HG03139 (cell line): Measurements from ENCODE around the gene LSM3.

ENCODE experiments used
- ATAC-seq: cut with Tn5 transposase; IDR thresholded peaks from one replicate; pipeline ENCODE4 v1.9.1; 2021; ENCODE audit not compliant: unreplicated experiment

The LSM3 gene

GRCh38 chr3:14178247-14179113 lies at the start of gene LSM3, which contains the start of gene XPC:
Gene LSM3 (plus strand): TSS chr3:14178817. CDS start chr3:14178861, 44 bp downstream.
Gene XPC (minus strand): TSS chr3:14178601. CDS start chr3:14178568, 33 bp downstream.
- ATAC-seq: peak; percentile 91

GRCh38 chr3:14129296-14129695 lies 49.3 kb upstream of the LSM3 start:
- no peak for ATAC-seq

DNA sequence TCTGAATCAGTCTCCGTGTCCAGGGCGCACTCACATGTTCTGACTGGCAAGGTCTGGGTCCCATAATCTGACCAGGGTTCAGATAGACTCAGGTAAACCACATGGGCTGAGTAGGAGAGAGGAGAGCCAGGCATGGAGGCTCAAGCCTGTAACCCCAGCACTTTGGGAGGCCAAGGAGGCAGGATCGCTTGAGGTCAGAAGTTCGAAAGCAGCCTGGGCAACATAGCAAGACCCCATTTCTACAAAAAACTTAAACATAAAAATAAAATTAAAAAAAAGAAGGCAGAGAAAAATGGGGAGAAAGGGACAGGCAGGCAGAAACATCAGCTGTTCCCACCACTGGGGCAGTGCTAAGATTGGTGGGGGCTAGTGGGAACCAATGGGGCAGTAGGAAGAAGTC lies 48.4 kb upstream of the LSM3 start:
- no peak for ATAC-seq

DNA sequence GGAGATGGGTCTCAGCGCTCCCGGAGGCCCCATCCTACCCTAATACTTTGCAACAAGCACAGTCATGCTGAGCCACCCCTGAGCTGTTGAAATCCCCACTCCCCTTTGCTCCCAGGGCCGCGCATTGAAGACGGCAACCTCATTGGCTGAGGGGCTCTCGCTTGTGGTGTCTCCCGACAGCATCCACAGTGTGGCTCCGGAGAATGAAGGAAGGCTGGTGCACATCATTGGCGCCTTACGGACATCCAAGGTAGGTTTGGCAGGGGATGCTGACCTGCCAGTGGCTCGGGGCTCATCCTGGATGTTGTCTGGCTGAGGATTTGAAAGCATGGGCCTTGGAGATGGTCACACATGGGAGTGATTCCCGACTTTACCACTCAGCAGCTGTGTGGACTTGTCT lies 47.9 kb upstream of the LSM3 start:
- ATAC-seq: no peak

- no peak for ATAC-seq
Measured at GRCh38 chr3:14131134-14131533, 47.5 kb upstream of the LSM3 start.

DNA sequence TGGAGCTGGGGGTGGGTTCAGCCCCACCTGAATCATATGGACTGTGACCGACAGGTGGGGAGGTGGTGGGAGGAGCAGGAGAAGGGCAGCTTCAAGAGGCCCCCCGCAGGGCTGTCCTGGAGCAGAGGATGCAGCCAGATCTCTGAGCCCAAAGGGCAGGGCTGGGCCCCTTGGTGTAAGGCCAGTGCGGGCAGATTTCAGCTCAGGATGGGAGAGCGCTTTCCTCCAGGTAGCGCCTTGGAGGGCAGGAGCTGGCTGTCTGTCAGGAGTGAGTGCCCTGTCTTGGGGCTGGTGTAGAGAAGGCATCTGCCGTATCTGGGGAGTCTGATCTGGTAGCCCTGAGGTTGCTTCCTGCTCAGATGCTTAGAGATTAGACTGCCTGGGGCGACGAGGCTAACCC lies 46.5 kb upstream of the LSM3 start:
- no peak for ATAC-seq

- no peak for ATAC-seq
Measured at GRCh38 chr3:14132689-14133088, 45.9 kb upstream of the LSM3 start.

GRCh38 chr3:14133188-14133800 lies 45.3 kb upstream of the LSM3 start:
- no peak for ATAC-seq

- no peak for ATAC-seq
Measured at GRCh38 chr3:14133876-14134275, 44.7 kb upstream of the LSM3 start.

GRCh38 chr3:14134291-14134690 lies 44.3 kb upstream of the LSM3 start:
- ATAC-seq: no peak

- ATAC-seq: no peak
Measured at GRCh38 chr3:14135581-14135980, 43.0 kb upstream of the LSM3 start.

GRCh38 chr3:14137004-14137403 lies 41.6 kb upstream of the LSM3 start:
- no peak for ATAC-seq

GRCh38 chr3:14137445-14137844 lies 41.2 kb upstream of the LSM3 start:
- ATAC-seq: no peak

DNA sequence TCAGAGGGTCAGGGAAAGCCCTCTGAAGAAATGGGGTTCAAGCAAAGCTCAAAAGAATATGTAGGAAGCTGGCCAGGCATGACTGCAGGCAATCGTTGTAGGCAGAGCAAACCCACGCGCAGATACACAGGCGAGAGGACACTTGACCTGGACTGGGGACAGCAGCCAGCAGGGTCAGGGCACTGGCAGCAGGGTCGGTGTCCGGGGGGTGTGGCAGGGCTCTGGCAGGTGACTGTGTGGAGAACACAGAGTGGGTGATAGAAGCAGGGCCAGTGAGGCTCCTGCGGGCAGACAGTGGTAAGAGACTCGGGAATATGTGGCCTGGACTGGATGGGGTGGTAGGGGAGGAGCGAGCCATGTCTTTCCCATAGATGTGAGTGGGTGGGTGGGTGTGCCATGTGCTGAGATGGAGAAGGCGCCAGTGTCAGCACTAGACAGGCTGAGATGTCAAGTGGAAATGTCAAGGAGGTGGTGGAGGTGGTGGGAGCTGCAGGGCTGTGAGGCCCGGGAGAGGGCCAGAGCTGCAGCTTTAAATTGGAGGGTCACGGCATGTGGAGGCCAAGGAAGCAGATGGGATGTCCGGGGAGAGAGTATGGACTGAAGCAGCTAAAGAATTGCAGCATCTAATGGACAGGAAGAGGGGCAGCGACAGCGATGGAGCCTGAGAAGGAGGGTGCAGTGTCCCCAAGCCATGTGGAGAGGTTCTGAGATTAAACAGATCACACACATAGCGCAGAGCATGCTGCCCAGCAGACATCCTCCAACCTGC lies 40.3 kb upstream of the LSM3 start:
- ATAC-seq: no peak

- no peak for ATAC-seq
Measured at GRCh38 chr3:14138878-14139655, 39.5 kb upstream of the LSM3 start.

DNA sequence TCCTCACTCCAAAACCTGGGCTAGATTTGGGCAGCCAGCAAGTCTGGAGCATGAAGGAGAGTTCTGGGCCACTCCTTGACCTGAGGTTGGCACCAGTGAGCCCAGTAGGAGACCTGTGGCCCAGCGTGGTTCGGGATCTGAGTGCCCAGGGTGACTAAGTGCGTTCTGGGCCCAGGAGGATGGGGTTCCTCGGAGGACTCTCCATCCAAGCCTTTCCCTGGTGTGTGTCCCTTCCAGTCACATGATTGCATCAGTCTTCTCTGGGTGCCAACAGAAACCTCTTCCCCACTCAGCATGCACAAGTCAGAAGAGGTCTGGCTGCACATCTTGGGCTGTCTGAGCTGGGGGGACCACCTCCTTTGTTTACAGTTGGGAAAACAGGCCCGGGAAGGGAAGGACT lies 38.8 kb upstream of the LSM3 start:
- no peak for ATAC-seq

GRCh38 chr3:14140668-14141067 lies 37.9 kb upstream of the LSM3 start:
- ATAC-seq: no peak

- no peak for ATAC-seq
Measured at GRCh38 chr3:14141144-14141543, 37.5 kb upstream of the LSM3 start.

DNA sequence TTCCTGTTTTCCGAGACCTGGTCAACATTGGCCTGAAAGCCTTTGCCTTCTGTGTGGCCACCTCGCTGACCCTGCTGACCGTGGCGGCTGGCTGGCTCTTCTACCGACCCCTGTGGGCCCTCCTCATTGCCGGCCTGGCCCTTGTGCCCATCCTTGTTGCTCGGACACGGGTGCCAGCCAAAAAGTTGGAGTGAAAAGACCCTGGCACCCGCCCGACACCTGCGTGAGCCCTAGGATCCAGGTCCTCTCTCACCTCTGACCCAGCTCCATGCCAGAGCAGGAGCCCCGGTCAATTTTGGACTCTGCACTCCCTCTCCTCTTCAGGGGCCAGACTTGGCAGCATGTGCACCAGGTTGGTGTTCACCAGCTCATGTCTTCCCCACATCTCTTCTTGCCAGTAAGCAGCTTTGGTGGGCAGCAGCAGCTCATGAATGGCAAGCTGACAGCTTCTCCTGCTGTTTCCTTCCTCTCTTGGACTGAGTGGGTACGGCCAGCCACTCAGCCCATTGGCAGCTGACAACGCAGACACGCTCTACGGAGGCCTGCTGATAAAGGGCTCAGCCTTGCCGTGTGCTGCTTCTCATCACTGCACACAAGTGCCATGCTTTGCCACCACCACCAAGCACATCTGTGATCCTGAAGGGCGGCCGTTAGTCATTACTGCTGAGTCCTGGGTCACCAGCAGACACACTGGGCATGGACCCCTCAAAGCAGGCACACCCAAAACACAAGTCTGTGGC lies 36.8 kb upstream of the LSM3 start:
- ATAC-seq: no peak

DNA sequence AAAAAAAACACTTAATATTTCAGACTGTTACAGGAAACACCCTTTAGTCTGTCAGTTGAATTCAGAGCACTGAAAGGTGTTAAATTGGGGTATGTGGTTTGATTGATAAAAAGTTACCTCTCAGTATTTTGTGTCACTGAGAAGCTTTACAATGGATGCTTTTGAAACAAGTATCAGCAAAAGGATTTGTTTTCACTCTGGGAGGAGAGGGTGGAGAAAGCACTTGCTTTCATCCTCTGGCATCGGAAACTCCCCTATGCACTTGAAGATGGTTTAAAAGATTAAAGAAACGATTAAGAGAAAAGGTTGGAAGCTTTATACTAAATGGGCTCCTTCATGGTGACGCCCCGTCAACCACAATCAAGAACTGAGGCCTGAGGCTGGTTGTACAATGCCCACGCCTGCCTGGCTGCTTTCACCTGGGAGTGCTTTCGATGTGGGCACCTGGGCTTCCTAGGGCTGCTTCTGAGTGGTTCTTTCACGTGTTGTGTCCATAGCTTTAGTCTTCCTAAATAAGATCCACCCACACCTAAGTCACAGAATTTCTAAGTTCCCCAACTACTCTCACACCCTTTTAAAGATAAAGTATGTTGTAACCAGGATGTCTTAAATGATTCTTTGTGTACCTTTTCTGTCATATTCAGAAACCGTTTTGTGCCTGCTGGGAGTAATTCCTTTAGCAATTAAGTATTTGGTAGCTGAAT lies 35.9 kb upstream of the LSM3 start:
- ATAC-seq: no peak
